Left hindlimb (tissue), 1 donor: ENCODE measurements around the gene EPHB1.
A peak's percentile ranks its signal among the peaks of the same experiment; 100 is the strongest.

Source experiments
- DNase-seq: peaks from one replicate; pipeline ENCODE4 v3.0.0-alpha.2; 2018

EPHB1 gene

GRCh38 chr3:135176881-135177280 lies 381.8 kb downstream of the EPHB1 start:
- DNase-seq: no peak

GRCh38 chr3:135178566-135178965 lies 383.5 kb downstream of the EPHB1 start:
- no peak for DNase-seq

- DNase-seq: no peak
Measured at GRCh38 chr3:135181408-135181807, 386.3 kb downstream of the EPHB1 start.

- no peak for DNase-seq
Measured at GRCh38 chr3:135182364-135182998, 387.4 kb downstream of the EPHB1 start.

DNA sequence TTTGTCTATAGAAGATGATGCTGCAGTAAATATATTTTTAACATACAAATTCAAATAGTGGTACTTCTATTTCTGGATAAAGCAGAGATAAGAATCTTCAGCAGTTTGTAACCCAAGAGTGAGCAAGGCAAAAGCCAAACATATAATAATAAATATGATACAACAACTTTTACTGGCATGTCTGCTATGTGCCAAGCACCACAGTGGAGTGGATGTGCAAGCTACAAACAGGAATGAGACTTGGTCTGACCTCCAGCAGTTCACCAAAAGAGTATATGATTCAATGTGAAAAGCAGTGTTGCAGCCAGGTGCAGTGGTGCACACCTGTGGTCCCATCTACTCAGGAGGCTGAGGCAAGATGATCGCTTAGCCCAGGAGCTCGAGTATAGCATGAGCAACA lies 395.6 kb downstream of the EPHB1 start:
- DNase-seq: no peak

DNA sequence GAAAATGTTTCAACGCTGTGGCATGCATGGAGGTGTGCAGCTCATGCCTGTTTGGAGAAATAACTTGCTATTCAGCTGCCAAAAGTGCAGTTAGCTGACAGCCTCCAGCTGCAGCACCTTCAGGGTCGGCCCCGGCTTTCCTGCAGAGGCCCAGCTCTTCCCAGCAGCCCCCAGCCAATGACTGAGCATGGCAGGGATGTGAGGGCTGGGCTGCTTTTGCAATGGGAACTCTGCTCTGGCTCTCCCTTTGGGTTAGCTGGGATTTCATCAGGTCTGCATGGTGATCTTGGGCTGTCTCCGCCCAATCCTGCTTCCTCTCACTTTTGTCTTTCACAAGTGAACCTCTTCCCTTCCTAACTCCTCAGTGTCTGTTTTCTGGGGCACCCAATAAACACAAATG lies 396.6 kb downstream of the EPHB1 start:
- no peak for DNase-seq

DNA sequence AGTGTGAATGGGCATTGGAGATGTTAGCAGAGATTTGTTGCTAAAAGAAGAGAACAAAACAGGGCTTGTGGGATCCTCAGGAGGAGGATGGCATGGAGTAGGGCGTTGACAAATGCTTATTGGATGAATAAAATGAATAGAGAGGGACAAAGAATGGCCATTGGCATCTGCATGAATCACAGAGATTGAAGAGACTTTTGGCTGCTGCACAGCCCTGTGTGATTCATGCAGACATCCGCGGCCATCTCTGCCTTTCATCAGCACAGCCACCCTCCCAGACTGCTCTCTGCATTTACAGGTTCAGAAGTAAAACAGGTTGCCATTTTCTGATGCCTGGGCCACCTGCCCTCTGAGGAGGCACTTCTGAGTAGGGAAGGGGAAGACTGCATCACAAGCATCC lies 397.9 kb downstream of the EPHB1 start:
- DNase-seq: no peak

GRCh38 chr3:135197246-135197645 lies 402.2 kb downstream of the EPHB1 start:
- no peak for DNase-seq

DNA sequence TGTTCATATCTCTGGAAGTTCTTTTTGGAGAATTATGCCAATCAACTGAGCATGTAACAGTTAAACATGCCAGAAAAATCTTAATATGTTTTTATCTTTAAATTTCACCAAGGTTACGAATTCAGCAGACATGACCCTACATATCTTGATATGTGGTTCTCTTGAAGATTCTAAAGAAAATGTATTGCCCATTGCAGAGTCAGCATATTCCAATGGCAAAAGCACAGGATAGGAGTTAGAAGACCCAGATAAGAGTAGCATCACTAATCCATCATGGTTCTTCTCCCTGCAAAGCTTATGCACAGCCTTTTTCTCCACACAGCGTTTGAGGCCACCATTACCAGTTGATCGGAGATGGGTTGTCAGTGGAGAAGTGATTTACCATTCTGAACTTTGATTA lies 402.8 kb downstream of the EPHB1 start:
- no peak for DNase-seq

GRCh38 chr3:135199137-135199536 lies 404.1 kb downstream of the EPHB1 start:
- DNase-seq: no peak

- no peak for DNase-seq
Measured at GRCh38 chr3:135203026-135203425, 408.0 kb downstream of the EPHB1 start.

- DNase-seq: no peak
Measured at GRCh38 chr3:135213213-135213612, 418.2 kb downstream of the EPHB1 start.

GRCh38 chr3:135213822-135214221 lies 418.8 kb downstream of the EPHB1 start:
- no peak for DNase-seq

GRCh38 chr3:135214400-135214799 lies 419.3 kb downstream of the EPHB1 start:
- no peak for DNase-seq

GRCh38 chr3:135215516-135215915 lies 420.5 kb downstream of the EPHB1 start:
- no peak for DNase-seq

GRCh38 chr3:135216659-135217058 lies 421.6 kb downstream of the EPHB1 start:
- no peak for DNase-seq

DNA sequence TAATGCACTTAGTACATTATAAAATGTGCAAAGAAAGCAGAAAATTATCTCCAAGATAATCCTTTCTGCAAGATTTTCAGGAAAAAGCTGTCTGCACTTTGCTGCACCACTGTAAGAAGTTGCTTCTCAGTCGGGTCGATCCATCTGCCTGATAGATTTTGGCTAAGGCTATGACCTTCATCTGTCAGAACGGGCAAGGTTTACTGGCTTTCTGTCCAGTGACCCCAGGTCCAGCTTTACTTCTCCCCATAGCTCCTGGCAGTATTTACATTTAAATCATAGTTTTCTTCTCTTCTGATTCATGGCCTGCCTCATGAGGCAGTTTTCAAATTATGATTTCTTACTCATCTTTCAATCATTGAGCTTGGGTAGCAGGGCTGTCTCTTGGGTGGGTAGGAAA lies 422.7 kb downstream of the EPHB1 start:
- no peak for DNase-seq

DNA sequence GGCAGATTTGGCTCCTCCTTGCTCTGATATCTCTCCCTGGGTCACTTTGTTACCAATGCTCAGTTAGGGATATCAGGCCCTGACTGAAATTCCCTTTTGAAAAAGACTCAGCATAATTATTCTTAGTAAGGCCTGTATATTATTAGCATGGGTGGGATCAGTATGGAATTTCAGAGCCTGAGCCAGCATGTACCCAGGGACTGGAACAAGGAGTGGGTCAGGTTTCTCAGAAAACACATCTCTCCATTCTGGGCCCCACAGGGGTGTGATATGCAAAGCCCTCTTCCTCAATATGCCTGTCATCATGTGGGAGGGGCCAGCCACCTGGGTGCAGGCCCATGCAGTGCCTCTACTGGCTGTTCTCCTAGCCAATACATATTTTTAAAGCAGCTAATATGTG lies 423.2 kb downstream of the EPHB1 start:
- DNase-seq: peak; percentile 35

- no peak for DNase-seq
Measured at GRCh38 chr3:135218782-135219181, 423.7 kb downstream of the EPHB1 start.

GRCh38 chr3:135224815-135225362 lies 429.8 kb downstream of the EPHB1 start:
- no peak for DNase-seq

DNA sequence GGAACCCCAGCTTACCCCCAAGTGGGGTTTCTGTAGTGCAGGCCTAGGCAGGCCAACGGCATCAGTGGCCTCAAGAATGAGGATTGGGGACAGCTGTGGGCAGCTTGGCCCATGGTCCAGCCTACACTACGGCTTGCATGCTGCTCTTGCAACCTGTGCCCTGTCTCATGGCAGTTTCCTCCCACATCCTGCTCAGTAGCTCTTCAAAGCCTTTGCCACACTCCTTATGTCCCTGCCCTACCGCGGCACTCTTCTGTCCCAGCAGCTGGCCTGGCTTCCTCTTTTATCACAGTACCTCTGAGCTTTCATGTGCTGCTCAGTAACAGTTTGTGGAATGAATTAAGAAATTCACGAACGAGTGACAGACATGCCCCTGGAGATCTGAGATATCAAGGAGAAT lies 431.0 kb downstream of the EPHB1 start:
- DNase-seq: no peak

DNA sequence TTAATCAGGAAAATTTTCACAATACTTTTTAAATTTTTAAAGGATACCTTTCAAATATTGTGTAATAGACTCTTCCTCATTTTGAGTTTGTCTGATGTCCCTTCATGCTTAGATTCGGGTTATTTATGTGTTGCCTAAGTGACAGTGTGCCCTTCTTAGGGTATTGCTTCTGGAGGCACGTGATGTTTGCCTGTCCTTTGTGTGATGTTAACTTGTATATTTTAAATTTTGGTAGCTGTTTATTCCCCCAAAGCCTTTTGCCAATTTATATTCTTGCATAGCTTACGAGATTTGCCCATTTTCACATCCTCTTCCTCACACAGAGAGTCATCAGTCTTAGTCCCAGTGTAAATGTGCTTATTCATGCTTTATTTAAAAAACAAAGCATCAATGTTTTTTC lies 433.1 kb downstream of the EPHB1 start:
- no peak for DNase-seq

DNA sequence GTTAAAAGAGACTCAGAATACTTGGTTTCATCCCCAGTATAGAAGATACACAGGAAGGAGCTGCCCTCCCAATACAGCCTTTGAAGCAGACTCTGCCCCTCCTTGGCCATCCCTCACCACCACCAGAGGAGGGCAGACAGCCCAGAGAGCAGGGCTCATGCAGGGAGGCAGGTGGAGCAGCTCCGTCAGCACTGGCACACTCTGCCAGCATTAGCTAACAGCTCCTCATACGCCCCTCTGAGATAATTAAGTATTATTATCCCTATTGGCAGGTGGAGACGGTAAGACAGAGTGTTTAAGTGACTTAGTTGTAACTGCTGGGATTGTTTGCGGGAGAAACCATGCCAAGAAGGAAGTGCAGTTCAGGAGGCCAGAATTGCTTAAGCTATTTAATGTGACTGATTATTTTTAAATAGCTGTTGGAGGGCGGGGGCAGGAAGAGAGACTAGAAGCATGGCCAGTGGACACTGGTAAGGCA lies 434.0 kb downstream of the EPHB1 start:
- DNase-seq: peak; percentile 44

GRCh38 chr3:135231737-135232136 lies 436.7 kb downstream of the EPHB1 start:
- no peak for DNase-seq

DNA sequence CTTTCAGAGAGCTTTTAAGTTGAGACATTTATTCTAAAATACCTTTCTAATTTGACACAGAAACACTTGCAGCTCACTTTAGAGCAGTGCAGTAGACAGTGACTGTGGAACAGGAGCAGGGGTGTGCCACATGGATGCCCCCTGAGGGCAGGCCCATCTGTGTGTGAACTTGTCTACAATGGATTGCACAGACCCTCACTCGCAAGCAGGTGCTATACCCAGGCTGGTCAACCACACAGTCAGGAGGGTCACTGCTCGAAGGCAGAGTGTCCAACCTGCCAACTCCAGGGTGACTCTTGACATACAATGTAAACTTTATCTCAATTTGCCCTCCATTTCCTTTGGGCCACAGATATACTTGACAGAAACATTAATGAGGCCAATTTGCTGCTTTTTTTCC lies 437.2 kb downstream of the EPHB1 start:
- no peak for DNase-seq
